HepG2 (cell line): ENCODE measurements around the gene ZXDC. TPM values are rescaled to one million over a fixed set of nuclear protein-coding genes. Genes with fewer than 3 reads are reported as not detected.

ENCODE experiments used
- ATAC-seq: fragments of 200-7000 bp; cut with Tn5 transposase; 3 replicates; pipeline ENCODE4 v1.9.1; 2020; ENCODE audit warnings: mild to moderate bottlenecking, moderate library complexity
- BruUV-seq: library from RNA; stranded (reverse); fragments of 400-500 nt; replicated peaks from 2 replicates; lab custom pipeline; 2021; lab: Mats Ljungman, UMichigan
- CTCF ChIA-PET: fragments of 300-600 bp; formaldehyde crosslinking; extraction: SDS; loops from one replicate; lab custom pipeline; 2021; ENCODE audit warnings: low total read pairs, inconsistent platforms, low intra/inter-chr PET ratio; lab: Yijun Ruan, JAX
- POLR2A ChIA-PET: fragments of 350-600 bp; sonication (Branson Sonifier 250); formaldehyde crosslinking; loops from one replicate; lab custom pipeline; 2020; ENCODE audit warnings: antibody characterized with exemption, inconsistent platforms; lab: Yijun Ruan, JAX
- DNase-seq: peaks from one replicate; pipeline ENCODE4 v3.0.0-alpha.2; 2015; ENCODE audit warnings: low spot score
- FAIRE-seq: peaks from 3 replicates; lab custom pipeline; 2011; peaks lifted over from hg19 to GRCh38; lab: Jason Lieb, UNC
- H2AFZ ChIP-seq: one replicate; pipeline ENCODE4 v1.6.1; 2011; ENCODE audit warnings: low read length, inconsistent platforms
- H3K27ac ChIP-seq: fragments of 300-600 bp; 3 replicates; pipeline ENCODE4 v1.8.0; 2011; ENCODE audit warnings: mixed run types, mild to moderate bottlenecking, mixed read lengths, low read length, inconsistent platforms; ENCODE audit not compliant: insufficient read depth; ENCODE audit errors: extremely low read length
- H3K27me3 ChIP-seq, 2 experiments: fragments of 200-600 bp in 1 of 2; 2 replicates in 1 of 2; 3 replicates in 1 of 2; pipeline versions ENCODE4 v1.6.0 to v1.8.0; 2011; ENCODE audit warnings: low read length in 2 of 2, mild to moderate bottlenecking in 2 of 2, moderate library complexity in 2 of 2, inconsistent platforms in 1 of 2; ENCODE audit not compliant: insufficient read depth in 2 of 2, control insufficient read depth in 1 of 2
- H3K36me3 ChIP-seq, 2 experiments: fragments of 200-600 bp in 1 of 2; replicated peaks in 1 of 2; 2 replicates in 1 of 2; 3 replicates in 1 of 2; pipeline versions ENCODE4 v1.5.1 to v1.8.0; 2011; ENCODE audit warnings: low read length in 2 of 2, inconsistent platforms in 1 of 2; ENCODE audit not compliant: insufficient read depth in 2 of 2, control insufficient read depth in 1 of 2
- H3K4me1 ChIP-seq: 2 replicates; pipeline ENCODE4 v1.5.1; 2012; ENCODE audit warnings: low read length, inconsistent platforms; ENCODE audit not compliant: insufficient read depth
- H3K4me2 ChIP-seq: 2 replicates; pipeline ENCODE4 v1.6.0; 2011; ENCODE audit warnings: low read depth, low read length, inconsistent platforms
- H3K4me3 ChIP-seq, 3 experiments: fragments of 200-600 bp in 1 of 3; sonication (generic), shearing (Covaris generic) in 1 of 3; replicated peaks in 1 of 3; 2 replicates each; pipeline ENCODE4 v1.5.1; 2011 to 2016; ENCODE audit warnings: low read length in 3 of 3, inconsistent platforms in 2 of 3, low read depth in 2 of 3, mild to moderate bottlenecking in 2 of 3, control low read depth in 1 of 3, mixed read lengths in 1 of 3; ENCODE audit not compliant: insufficient read depth in 1 of 3
- H3K79me2 ChIP-seq: one replicate; pipeline ENCODE4 v1.6.1; 2011; ENCODE audit warnings: low read length, inconsistent platforms; ENCODE audit not compliant: insufficient read depth
- H3K9ac ChIP-seq: 2 replicates; pipeline ENCODE4 v1.6.0; 2011; ENCODE audit warnings: mild to moderate bottlenecking, low read depth, low read length, inconsistent platforms; ENCODE audit not compliant: insufficient read depth
- H3K9me3 ChIP-seq: 2 replicates; pipeline ENCODE4 v1.5.1; 2012; ENCODE audit warnings: mild to moderate bottlenecking, low read length
- H4K20me1 ChIP-seq: 2 replicates; pipeline ENCODE4 v1.6.0; 2011; ENCODE audit warnings: inconsistent platforms, mild to moderate bottlenecking, low read length, moderate library complexity; ENCODE audit not compliant: insufficient read depth
- GTF3A ChIP-seq: sonication (generic); formaldehyde crosslinking; conservative IDR thresholded peaks from 2 replicates; pipeline ENCODE4 v1.4.0; 2020; ENCODE audit warnings: mild to moderate bottlenecking, missing genetic modification reagents
- KDM2A ChIP-seq: sonication (generic); formaldehyde crosslinking; IDR thresholded peaks from 2 replicates; pipeline ENCODE4 v1.4.0; 2020; ENCODE audit warnings: low read depth, missing genetic modification reagents, borderline replicate concordance
- MEIS2 ChIP-seq: sonication (generic); formaldehyde crosslinking; IDR thresholded peaks from 2 replicates; pipeline ENCODE4 v1.9.0; 2021; ENCODE audit warnings: mild to moderate bottlenecking, missing genetic modification reagents
- TGIF2 ChIP-seq: IDR thresholded peaks from 2 replicates; pipeline ENCODE4 v1.6.1; 2016; ENCODE audit warnings: control low read depth, missing compliant biosample characterization
- ZHX1 ChIP-seq: sonication (generic); formaldehyde crosslinking; IDR thresholded peaks from 2 replicates; pipeline ENCODE4 v1.8.1; 2022; ENCODE audit warnings: low read depth, mild to moderate bottlenecking, missing genetic modification reagents
- ZNF589 ChIP-seq: sonication (generic); formaldehyde crosslinking; conservative IDR thresholded peaks from 2 replicates; pipeline ENCODE4 v1.8.0; 2022; ENCODE audit warnings: mild to moderate bottlenecking, moderate library complexity, missing genetic modification reagents
- ZSCAN9 ChIP-seq: IDR thresholded peaks from 2 replicates; pipeline ENCODE4 v1.6.1; 2016; ENCODE audit warnings: borderline replicate concordance
- WGBS: methylation state at CpG from one replicate; pipeline ENCODE4 v1.1.6; 2017; ENCODE audit warnings: low lambda C conversion rate; 5-methylcytosine and 5-hydroxymethylcytosine counted together
- in situ Hi-C: cut with HindIII; loops from 2 replicates; pipeline ENCODE4 v1.10.0; 2017; ENCODE audit warnings: low pct_unique_long_range_greater_than_20kb; ENCODE audit not compliant: extremely low pct_ligation_motif_present
- intact Hi-C: fragments of 100-400 bp; cut with micrococcal nuclease; formaldehyde crosslinking; loops from one replicate; pipeline ENCODE4 v1.10.0; 2022; ENCODE audit not compliant: unreplicated experiment
- polyA plus RNA-seq, 8 experiments: library from polyadenylated mRNA; depleted of rRNA in 3 of 8; stranded (reverse) in 7 of 8; unstranded in 1 of 8; fragments of >200 nt; fragmentation: Illumina TruSeq in 4 of 8; extraction: Trizol in 4 of 8; gene quantifications; 2 replicates each; pipeline versions ENCODE4 v1.2.1 to v1.2.3, GENCODE V29; 2011 to 2016; ENCODE audit warnings: low read depth in 4 of 8, missing spikeins in 1 of 8, mixed read lengths in 1 of 8; ENCODE audit not compliant: insufficient read depth in 1 of 8
- total RNA-seq, 5 experiments: library from RNA; depleted of rRNA; stranded (reverse); fragments of >200 nt; fragmentation: Illumina TruSeq; extraction: Trizol; gene quantifications; 2 replicates each; pipeline ENCODE4 v1.2.3, GENCODE V29; 2016; ENCODE audit warnings: low read depth in 1 of 5
- TF ChIP-seq, protein P1 (sequence below): IDR thresholded peaks from 2 replicates; pipeline ENCODE4 v1.6.1; 2016; ENCODE audit warnings: missing compliant biosample characterization, missing genetic modification reagents, borderline replicate concordance
- TF ChIP-seq, protein P2 (sequence below): IDR thresholded peaks from 2 replicates; pipeline ENCODE4 v1.6.1; 2016; ENCODE audit warnings: low read depth, borderline replicate concordance
- TF ChIP-seq, protein P3 (sequence below), 2 experiments: sonication (generic) in 1 of 2; formaldehyde crosslinking in 1 of 2; IDR thresholded peaks; 2 replicates each; pipeline versions ENCODE4 v1.6.1 to v1.9.0; 2014 to 2022; ENCODE audit warnings: antibody characterized with exemption in 1 of 2, borderline replicate concordance in 1 of 2, inconsistent platforms in 1 of 2, low read depth in 1 of 2, missing genetic modification reagents in 1 of 2

Gene ZXDC
- total and polyA plus RNA-seq, 2 of the 13 experiments (the other 11 are each of a cell fraction or from before 2014, with no cell fraction given), result 17.6 to 21.2 TPM

DNA sequence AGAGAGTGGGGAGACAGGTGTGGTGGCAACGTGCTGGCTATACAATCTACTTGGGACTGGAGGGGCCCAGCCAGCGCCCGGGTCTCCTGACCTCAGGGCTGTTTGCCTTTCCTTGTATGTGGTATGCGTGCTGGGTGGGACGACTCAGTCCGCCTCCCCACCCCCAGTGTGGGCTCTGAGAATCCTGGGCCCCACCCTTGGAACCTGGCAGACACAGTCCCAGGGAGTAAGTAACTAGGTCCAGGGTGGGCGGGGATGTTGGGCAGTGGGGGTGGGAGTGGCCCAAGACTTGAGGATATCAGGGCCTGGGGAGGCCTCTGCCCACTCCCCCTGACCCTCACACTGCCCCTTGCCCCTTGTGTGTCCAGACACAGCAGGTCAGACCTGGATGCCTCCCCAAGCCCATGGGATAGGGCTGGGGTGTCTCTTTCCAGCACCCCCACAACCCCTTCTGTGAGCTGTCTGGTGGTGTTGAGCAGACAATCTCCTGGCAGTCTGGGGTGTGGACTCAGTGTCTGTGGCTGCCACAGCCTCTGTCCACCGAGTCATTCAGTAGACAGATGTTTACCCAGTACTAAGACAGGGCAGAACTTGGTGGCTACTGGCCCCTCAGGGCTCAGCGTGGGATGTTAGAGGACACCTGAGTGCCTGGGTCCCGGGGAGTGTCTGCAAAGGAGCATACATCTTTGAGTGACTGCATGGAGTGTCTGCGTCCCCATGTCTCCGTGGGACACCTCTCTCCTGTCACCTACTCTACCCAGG is 49.6 kb upstream of the ZXDC start (continued):
- TF ChIP-seq, protein P1, sequence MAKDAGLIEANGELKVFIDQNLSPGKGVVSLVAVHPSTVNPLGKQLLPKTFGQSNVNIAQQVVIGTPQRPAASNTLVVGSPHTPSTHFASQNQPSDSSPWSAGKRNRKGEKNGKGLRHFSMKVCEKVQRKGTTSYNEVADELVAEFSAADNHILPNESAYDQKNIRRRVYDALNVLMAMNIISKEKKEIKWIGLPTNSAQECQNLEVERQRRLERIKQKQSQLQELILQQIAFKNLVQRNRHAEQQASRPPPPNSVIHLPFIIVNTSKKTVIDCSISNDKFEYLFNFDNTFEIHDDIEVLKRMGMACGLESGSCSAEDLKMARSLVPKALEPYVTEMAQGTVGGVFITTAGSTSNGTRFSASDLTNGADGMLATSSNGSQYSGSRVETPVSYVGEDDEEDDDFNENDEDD (CRISPR knock-in tag), result no peak
- TF ChIP-seq ZSCAN9 (CRISPR knock-in tag) (no peak), ZNF589 (no peak), GTF3A (no peak), MEIS2 (0 out of 2 replicates have a peak, but pooled peaks have one; percentile 13), TGIF2 (peak; percentile 44; the same call in 1 of the 2 replicates)
- TF ChIP-seq, protein P2, sequence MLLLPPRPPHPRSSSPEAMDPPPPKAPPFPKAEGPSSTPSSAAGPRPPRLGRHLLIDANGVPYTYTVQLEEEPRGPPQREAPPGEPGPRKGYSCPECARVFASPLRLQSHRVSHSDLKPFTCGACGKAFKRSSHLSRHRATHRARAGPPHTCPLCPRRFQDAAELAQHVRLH (CRISPR knock-in tag), result no peak

DNA sequence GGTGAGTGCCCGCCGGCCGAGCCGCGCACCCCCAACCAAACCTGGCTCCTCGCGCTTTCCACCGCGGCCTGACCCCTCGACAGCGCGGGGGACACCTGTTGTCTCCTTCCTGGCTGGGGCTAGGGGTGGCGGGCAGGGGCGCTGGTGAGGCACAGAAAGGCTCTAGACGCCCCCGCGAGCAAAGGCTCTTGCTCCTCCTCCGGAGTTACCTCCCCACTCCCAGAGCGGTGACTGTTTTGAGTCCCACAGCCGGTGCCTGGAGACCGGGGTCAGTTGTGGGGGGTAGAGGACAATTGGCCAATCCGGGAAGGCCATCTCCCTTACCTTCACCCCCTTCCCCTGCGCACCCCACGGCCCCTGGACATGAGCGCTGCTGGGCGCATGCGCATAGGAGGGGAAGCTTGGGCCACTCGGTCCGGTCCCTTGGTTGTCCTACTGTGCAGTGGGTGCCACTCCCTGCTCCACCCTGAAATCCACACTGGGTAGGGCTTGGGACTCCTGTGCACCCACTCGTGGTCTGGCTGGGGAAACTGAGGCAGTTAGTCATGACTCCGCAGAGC is 48.8 kb upstream of the ZXDC start:
- Histone ChIP-seq H2AFZ (no peak overlapping the region), H3K4me1 (peaks cover 91% of the 10 kb centered on the region), H3K4me3 (peak overlapping the region; percentile 70 to 84 (median 82)), H3K9me3 (no peaks in the 10 kb centered on the region), H3K27ac (peak overlapping the region; percentile 98), H4K20me1 (no peaks in the 10 kb centered on the region), H3K79me2 (peaks cover 16% of the 10 kb centered on the region), H3K27me3 (no peaks in the 10 kb centered on the region; a peak in 1 of 5 replicates), H3K9ac (peak overlapping the region; percentile 88), H3K4me2 (peak overlapping the region; percentile 97), H3K36me3 (no peaks in the 10 kb centered on the region)
- intact Hi-C loops, result no loop called here
- ChIA-PET CTCF (no interaction called here), POLR2A (interaction anchor here (0.7 to 3.3 kb wide), 6 partner anchors 10 to 135 kb away, joined by 3 to 39 read pairs (median 4); partner anchors contain the start of gene ZXDC)
- in situ Hi-C loops, result no loop called here
- FAIRE-seq (no peak), DNase-seq (peak; percentile 69), ATAC-seq (peak; percentile 6)
- 4% methylated on average over 4 of the region's 31 CpGs for WGBS
- TSS peak; percentile 42 for BruUV-seq
- TF ChIP-seq KDM2A, result peak; percentile 35; the same call in 1 of the 2 replicates
- TF ChIP-seq, protein P3, sequence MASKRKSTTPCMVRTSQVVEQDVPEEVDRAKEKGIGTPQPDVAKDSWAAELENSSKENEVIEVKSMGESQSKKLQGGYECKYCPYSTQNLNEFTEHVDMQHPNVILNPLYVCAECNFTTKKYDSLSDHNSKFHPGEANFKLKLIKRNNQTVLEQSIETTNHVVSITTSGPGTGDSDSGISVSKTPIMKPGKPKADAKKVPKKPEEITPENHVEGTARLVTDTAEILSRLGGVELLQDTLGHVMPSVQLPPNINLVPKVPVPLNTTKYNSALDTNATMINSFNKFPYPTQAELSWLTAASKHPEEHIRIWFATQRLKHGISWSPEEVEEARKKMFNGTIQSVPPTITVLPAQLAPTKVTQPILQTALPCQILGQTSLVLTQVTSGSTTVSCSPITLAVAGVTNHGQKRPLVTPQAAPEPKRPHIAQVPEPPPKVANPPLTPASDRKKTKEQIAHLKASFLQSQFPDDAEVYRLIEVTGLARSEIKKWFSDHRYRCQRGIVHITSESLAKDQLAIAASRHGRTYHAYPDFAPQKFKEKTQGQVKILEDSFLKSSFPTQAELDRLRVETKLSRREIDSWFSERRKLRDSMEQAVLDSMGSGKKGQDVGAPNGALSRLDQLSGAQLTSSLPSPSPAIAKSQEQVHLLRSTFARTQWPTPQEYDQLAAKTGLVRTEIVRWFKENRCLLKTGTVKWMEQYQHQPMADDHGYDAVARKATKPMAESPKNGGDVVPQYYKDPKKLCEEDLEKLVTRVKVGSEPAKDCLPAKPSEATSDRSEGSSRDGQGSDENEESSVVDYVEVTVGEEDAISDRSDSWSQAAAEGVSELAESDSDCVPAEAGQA (IDR thresholded peaks at IDR 0.05; ENCODE audit: low read depth), result no peak
- TF ChIP-seq, protein P3 (CRISPR knock-in tag; IDR thresholded peaks at IDR 0.05; ENCODE audit: borderline replicate concordance), result 0 out of 2 replicates have a peak, but pooled peaks have one; percentile 0
- TF ChIP-seq ZHX1 (CRISPR knock-in tag), result no peak
